SHP77 treated with DMSO at 0.1 percent for 48 hours (cell line): ENCODE data around the gene JAK1.
A peak's percentile ranks its signal among the peaks of the same experiment; 100 is the strongest.
"Not testable (repeated sequence)": the region's sequence is repeated elsewhere in the genome, so short reads cannot be mapped to it uniquely, and the experiment has no call there.

Experiments
- DNase-seq: peaks from one replicate; lab custom pipeline; 2025; lab: John Stamatoyannopoulos, UW

JAK1 gene

DNA sequence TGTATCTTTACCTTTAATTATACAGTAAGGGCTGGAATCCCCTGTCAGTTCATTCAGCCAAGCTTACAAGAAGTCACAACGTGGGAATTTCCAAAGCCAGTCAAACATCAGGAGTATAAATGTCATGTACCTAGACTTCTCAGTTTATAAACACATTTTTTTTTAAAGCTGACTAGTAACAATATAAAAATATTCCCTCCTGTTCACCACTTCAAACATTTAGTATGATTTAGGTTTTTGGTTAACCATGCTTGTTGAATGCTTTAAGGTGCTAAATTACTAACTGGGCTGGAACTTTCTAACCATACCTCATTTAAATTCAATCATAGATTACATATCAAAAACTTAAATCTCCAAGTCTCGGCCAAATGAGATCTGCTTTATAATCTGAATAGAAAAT, 44.0 kb downstream of the JAK1 start:
- no peak for DNase-seq

DNA sequence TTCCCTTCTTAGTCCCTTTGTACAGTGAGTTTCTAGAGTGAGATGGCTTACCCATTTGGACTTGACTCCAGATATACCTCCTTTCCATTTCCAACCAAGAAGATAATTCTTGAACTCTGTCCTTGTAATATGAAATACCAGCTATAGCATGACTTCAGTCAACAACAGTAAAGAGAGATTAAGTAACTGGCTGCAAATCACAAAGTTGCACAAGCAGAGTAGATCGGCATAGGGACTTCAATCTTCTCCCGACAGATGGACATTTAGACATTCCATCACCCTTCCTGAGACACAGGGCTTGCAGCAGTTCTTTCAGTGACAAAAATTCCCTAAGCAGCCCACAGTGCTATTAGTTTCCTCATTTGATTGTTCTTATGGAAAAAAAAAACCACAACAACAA, 44.6 kb downstream of the JAK1 start:
- no peak for DNase-seq

DNA sequence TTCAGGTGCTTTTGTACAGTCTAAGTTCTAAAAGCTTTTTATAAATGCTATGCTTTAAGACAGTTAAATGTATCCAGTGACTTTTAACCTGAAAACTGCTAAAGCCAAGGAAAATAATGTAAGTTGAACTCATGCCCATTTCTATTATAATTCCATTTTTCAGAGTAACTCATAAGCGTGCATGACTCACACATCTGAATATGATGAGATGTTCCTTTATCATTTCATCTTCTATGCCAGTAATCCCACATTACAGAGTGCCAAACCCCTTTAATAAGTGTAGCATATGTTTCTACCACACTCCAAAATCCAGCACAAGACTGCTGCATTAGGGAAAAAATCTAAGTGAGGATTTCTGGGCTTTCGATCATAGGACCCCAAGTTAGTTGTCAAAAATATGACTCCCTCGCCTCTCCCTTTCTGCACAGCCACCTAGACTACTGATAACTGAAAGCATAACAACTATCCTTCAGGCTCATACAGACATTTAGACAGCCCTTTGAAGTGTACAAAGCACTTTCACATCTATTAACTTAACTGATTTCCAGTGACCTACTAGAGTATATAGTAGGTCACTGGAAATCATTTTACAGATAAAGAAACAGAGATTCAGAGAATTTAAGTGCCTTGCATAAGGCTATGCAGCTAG, 45.3 kb downstream of the JAK1 start:
- no peak for DNase-seq

DNA sequence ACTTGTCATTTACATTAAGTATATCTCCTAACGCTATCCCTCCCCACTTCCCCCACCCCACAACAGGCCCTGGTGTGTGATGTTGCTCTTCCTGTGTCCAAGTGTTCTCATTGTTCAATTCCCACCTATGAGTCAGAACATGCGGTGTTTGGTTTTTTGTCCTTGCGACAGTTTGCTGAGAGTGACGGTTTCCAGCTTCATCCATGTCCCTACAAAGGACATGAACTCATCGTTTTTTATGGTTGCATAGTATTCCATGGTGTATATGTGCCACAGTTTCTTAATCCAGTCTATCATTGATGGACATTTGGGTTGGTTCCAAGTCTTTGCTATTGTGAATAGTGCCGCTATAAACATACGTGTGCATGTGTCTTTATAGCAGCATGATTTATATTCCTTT, 47.2 kb downstream of the JAK1 start:
- DNase-seq, result not testable (repeated sequence)

DNA sequence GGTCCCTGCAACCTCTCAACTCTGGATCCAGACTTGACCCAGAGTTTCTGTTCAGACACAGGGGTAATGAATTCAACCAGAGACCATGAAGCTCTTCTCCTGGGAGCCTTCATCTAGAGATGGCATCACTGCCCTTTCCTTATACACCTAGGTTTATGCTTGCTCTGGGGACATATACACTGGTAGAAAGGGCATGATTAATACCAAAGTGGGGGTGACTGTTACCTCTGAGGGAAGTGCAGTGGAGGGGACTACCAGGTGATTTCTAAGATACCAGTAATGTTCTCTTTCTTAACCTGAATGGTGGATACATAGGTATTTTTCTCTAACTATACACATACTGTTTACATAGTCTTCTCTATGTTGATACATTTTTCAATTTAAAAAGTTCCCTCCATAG, 48.4 kb downstream of the JAK1 start:
- no peak for DNase-seq

DNA sequence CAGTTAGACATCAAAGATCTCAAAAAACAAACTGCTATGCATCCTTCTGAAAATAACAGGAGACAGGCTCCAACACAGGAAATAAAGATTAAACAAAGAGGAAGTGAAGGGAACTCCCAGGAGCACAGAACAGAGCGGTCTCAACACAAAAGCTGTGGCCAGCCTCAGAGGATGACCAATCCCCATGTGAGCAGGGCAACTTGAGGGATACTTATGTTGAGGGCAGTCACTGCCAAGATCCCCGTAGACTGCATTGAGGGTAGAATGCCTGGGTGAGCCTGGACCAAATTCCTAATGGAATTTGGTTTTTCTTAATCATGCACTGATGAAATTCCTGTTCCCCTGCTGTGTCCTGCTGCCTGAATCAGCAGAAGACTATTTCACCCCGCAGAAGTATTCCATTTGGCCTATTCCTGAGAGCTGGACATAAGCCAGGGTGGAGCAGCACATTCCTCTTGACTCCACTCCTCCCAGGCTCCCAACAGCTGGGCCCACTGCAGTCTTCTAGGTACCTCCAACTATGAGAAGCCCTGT, 49.0 kb downstream of the JAK1 start:
- DNase-seq, result no peak

DNA sequence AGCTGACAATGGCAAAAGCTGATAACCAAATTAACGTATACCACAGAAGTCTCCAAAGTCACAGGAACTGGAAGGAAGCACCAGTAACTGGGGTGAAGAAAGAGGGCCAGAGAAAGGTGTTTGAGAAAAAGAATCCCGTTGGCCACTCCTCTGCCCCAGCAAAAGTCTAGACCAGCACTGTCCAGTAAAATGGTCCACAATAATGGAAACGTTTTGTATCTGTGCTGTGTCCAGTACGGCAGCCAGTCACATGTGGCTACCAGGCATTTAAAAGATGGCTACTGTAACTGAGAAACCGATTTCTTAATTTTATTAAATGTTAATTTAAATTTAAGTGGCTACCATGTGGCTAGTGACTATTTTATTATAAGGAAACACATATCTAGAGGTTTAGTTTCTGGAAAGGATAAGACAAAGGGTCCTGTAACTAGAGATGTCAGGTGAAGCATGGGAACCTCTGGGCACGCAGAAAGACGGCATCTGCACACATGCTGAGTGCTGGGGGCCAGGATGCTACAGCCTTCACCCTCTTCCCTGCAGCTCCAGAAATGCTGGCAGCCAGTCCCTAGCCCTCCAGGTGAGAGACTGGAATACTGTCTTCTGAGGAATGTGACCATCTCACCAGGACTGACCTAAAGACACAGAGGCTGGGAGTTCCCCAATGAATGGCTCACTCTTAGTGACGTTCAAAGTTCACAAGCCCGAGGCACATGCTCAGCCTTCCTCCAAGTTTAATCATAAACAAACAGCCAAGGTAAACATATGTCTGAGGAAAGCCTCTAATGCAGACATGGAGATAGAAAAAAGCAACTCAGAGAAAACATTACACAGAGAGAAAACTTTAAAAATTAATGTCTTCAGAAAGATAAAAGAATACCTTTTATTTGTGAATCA, 50.7 kb downstream of the JAK1 start:
- no peak for DNase-seq

DNA sequence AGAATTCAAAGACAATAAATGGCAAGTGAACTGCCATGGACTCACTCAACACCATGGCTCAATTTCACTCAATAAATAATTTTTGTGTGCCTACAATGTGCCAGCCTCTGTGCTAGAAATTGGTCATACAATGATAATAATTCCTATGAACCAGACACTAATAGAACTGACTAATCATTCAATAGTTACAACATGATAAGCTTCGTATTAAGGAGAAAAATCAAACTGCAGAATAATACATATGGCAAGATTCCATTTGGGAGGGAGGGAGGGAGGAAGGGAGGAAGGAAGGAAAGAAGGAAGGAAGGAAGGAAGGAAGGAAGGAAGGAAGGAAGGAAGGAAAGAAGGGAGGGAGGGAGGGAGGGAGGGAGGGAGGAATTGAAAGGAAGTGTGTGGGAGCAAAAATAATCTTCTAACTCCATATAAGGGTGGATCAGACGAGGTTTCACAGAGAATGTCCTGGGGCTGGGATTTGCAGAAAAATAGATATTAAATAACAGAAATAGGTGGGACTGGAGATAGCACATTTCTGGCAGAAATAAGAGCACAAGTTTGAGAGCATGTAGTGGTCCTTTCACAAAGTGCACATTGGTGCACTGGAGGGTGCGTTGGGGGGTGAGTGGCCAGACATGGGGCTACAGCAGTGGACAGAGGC, 52.9 kb downstream of the JAK1 start:
- DNase-seq, result no peak

DNA sequence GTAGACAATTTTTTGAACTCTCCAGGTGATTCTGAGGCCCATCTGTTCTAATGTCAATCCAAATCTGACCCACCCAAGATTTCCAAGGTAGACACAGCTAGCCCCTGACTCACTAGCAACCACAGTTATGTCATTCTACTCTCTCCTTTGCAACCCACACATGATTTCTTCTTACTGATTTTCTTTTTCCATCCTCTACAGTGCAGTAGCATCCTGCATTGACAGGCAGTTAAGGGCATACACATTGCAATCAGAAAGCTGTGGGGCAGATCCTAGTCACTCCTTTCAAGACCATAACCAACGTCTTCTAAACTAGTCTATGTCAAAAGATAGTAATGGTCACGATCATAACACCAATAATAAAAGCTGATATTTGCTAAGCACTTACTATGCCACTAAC, 54.2 kb downstream of the JAK1 start:
- DNase-seq, result no peak

DNA sequence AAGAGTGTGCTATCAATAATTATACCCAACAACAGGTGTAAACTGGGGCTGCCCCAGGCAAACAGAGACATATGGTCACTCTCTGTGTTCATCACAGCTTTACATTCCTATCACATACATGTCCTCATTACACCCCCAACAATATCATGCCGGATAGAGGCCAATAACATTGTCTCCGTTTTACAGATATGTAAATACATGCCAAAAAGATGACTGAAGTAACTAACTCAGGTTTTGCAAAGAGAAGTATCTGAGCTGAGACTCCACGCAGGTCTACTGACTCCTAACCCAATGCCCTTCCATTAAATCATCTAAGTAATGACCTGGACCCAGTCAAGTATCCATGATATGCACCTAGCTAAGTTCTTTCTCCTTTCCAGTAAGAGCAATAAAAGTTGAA, 55.0 kb downstream of the JAK1 start:
- DNase-seq, result no peak

DNA sequence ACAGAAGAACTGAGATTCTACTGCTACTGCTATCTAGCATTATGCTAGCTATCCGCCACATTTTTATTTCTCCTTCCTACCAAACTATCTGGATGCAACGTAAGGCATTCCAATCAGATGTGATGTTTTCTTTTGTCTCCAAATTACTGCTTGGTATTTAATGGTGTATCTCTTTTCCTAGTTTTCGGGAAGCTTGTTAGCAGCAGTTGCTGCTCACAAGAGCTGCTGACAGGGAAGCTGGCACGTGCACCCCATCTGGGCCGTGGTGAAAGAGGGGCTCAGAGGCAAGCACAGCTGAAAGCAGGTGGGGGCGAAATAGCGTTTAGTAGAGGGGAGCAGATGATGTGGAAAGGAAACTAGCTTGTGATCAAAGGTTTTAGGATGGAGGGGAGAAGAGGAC, 57.3 kb downstream of the JAK1 start:
- no peak for DNase-seq

DNA sequence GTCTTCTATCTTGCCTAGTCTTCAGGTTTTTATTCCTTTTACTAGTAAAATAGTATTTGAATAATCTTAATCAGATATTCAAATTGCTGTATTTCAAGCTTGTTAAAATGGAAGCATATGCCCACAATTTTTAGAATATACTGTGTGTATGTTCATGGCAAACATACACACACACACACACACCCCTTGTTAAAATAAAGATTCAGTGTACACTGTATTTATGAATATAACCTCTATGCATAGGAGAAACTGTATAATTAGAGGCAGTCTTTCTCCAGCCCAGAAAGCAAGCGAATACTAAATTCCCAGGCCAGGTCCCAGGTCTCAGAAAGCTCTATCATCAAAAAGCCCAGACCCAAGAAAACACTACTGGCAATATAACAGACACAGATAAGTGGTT, 57.8 kb downstream of the JAK1 start:
- DNase-seq, result no peak

DNA sequence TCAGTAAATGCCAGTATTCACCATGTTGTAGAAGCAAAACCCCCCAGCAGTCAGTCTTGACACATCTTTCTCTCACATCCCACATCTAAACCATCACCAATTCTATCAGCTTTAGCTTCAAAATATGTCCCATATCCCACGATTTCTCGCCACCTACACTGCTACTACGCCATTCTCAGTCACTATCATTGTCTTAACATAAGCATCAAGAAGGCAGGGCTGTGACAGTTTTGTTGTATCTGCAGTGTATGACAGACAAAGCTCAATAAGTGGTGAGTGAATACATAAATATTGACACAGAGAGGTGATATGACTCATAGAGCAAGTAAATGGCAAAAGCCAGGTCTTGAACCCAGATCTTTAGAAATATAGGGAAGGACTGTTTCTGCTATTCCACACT, 59.9 kb downstream of the JAK1 start:
- DNase-seq, result no peak

DNA sequence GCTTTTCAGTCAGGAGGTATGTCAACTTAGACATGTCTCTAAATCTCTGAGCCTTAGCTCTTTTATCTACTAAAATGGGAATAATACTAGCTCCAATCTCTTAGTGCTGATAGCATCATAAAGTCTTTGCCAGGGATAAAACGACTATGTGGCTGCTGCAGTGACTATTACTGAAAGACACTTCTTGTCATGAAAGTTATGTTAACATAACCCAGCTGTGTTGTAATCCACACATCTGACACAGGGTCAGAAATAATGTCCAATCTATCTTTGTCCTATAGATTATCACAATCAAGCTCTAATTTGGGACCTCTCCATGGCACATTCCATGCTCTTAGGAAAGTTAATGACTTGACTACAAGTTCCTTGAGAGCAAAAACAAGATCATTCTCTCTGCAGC, 62.8 kb downstream of the JAK1 start:
- no peak for DNase-seq

DNA sequence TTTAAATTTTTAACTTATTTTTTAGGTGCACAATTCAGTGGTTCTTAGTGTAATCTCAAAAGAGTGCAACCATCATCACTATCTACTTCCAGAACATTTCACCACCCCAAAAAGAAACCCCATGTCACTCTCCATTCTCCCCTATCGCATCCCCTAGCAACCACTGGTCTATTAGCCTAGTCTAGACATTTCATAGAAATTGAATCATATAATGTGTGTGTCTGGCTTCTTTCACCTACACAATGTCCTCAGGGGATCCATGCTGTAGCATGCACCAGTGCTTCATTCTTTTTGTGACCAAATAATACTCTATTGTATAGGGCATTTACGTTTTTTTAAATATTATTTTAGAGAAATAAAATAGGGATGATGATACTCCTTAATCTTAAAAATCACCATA, 64.7 kb downstream of the JAK1 start:
- DNase-seq, result no peak

DNA sequence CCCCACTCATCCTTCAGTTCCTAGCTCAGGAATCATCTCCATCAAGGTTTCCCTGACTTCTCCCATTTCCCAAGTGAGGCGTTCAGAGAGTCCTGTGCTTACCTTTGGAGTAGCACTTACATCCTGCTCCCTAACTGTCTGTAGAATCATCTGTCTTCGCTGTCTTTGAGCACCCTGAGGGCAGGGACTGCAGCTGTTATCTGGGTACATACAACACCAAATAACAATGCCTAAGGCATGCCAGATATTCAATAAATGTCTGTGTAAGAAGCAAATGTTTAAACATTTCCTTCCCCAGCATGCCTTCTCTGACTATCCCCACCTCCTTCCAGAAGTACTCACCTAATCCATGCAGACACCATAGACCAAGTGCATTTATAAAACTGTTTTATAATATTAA, 65.4 kb downstream of the JAK1 start:
- no peak for DNase-seq

DNA sequence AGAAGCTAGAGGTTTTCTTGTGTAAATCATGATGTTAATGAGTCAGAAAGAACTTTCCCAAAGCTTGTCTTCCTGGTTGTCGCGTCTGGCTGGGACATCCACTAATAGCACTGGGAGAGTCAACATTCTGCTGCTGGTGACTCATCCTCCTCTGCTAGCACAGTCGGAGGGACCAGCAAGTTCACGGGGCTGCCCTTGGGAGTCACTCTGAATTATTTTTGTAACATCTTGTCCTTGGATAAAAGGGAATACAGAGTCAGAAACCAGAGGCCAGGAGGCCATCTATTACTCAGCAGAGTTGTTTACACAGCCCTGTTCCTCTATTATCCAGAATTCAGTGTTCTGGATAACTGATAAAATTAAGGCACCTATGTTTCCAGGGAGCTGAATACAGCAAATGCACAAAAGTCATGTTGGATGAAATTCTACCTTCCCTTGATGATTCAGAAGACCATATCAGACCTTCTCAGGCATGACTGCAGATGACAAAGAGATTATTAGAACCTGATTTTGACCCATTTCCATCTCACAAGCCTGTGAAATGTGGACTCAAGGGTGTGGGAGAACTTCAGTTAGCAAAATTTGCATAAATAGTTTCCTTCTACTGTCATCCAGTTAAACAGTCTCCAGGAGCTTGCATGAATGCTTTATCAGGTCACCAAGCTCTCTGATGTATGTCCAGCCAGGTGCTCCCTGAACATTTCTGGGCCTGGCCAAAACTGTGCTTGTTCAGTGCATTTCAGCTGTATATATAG, 68.1 kb downstream of the JAK1 start:
- DNase-seq, result peak; percentile 14

DNA sequence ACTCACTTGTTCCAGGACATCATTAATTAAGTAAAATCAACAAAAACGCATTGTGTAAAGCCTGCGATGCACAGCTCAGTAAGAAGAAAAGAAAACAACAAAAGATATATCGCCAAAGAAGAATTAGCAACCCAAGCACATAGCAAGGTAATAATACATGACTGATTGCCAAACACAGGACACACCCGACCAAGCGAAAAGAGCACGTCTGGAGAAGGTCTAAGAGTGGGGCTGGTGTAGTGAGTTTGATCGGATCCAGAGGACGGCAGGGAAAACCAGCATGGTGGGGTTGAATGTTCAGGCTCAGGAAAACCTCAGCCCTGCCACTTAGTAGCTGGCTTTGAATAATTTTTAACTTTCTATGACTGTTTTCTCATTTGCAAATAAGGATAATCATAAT, 69.8 kb downstream of the JAK1 start:
- DNase-seq, result no peak

DNA sequence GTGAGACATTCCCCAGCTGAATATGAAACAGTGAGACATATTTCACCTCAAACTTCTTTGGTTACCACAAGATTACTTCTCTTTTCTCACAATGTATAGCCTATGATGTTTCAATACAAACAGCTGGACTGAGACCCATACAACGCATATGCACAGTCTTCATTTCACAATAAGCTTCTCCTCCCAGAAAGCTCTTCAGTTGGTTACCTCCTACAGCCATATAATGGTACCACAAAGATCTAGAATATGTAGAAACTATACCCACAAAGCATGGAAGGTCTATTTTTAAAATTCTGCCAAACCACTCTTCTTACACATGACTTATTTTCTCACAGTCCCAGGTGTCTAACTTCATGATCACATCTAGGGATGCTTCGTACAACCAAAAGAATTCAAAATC, 70.8 kb downstream of the JAK1 start:
- no peak for DNase-seq

DNA sequence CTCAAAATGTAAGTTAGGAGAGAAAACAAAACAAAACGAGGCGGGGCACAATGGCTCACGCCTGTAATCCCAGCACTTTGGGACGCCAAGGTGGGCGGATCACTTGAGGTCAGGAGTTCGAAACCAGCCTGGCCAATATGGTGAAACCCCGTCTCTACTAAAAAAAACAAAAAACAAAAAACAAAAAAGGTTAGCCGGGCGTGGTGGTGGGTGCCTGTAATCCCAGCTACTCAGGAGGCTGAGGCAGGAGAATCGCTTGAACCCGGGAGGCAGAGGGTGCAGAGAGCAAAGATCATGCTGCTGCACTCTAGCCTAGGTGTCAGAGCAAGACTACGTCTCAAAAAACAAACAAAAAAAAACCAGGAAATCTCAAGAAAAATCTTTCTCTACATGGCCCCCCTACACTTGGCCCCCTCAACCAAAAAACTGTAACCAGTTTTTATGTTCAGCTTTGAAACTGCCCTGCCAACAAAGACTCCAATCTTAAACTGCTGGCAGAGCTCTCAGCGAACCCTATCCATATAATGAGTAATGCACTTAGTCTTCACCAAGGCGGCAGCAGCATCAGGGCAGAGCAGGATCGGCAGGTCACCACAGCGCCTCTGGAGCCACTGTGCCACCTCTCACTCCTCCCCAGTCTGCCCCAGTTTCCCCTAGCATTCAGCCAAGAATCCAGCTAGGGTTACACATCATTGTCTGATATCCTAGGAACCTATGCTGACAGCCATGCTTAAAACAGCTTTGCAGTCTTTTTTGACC, 71.7 kb downstream of the JAK1 start:
- no peak for DNase-seq

DNA sequence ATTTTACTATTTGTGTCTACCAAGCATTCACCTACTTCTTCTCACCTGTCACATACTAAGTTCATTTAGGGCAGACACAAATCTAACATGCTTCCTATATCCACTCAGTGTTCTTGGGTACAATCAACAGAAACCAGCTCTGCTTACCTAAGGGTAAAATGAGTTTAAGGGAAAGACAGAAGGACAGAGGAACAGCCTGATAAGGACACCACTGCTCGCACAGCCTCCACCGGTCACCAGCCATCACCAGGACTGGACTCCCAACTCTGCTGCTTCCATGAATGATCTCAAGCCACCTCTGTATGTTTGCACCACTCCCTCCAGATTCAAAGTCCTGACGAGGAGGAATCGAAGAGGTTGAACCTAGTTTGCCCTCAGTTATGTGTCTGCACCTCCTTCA, 72.4 kb downstream of the JAK1 start:
- no peak for DNase-seq
